Jurkat, Clone E6-1 (cell line): Measurements from ENCODE around the gene ZNF831.

Source experiments
- DNase-seq: peaks from one replicate; pipeline ENCODE4 v3.0.0-alpha.2; 2011; ENCODE audit warnings: low read depth, low spot score
- H3K4me3 ChIP-seq: 2 replicates; pipeline ENCODE4 v1.5.1; 2011; ENCODE audit warnings: mild to moderate bottlenecking, low read length, control low read depth, moderate library complexity

ZNF831 gene

DNA sequence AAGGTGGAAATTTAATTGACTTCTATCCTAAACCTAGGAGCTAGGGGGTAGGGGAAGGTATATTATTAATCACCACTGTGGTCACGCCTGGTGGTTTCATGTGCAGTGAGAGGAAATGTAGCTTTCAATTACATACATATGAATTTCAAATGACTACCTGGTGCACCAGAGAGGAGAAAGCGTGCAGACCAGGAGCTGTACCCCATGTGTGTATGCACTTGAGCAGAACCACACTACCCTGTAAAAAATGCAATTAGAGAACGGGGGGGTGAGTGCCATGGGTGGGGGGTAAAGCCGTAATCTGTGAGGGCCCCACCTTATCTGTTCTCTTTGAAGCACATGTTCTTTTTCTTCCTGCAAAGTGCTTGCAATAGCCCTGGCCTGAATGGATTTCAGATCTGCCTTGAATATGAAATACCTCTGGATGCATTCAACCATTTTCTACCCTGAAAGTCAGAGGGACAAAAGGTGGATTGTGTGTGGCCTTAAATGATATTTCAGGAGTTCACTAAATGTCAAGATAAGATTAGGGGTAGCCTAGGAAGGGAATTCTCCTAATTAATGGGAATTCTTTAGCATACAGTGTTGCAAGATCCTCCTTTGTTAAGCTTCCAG lies 105.9 kb downstream of the ZNF831 start:
- no peak for DNase-seq
- no peak overlapping the region for H3K4me3 ChIP-seq

DNA sequence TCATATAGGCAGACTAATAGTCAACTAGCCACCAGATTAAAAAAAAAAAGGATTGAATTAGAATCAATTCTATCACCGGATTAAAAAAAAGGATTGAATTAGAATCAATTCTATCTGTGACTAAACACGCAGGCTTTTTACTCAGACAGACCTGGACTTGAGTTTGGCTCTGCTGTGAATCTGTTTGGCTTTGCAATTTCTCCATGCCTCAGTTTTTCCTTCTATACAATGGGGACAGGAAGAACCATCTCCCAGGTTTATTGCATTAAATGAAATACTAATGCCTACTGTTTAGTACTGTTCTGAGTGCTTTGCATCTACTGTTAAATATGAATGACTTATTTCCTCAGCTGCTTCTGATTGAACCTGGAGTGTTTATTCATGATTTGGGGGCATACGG lies 106.8 kb downstream of the ZNF831 start:
- DNase-seq = no peak
- no peak overlapping the region for H3K4me3 ChIP-seq

DNA sequence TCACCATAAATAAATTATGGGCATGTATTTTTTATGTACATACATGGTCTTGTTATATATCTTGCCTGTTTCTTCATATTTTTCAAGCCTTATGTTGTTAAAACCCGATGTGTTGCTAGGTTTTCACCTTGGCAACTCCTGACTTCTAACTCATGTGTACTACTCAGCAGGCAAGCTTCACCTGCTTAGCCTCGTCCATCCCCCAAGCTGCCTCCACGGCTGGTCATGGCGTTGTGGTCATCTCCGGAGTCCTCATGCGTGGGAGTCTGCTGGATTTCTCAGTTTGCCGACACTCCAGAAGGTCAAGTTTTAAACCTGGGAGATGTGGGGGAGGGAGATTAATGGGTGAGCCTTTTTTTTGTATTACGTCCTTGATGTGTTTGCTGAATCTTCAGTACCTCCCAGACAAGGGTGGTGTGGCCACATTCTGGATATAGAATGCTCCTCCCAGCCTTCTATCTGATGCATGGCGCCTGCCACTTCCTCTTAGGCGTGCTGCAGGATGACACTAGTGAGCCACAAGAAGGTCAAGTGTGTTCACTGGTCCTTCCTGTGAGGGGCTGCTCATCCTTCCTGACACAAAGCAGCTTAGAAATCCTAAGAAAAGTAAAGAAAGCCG lies 110.2 kb downstream of the ZNF831 start:
- no peak for DNase-seq
- H3K4me3 ChIP-seq = no peak overlapping the region

DNA sequence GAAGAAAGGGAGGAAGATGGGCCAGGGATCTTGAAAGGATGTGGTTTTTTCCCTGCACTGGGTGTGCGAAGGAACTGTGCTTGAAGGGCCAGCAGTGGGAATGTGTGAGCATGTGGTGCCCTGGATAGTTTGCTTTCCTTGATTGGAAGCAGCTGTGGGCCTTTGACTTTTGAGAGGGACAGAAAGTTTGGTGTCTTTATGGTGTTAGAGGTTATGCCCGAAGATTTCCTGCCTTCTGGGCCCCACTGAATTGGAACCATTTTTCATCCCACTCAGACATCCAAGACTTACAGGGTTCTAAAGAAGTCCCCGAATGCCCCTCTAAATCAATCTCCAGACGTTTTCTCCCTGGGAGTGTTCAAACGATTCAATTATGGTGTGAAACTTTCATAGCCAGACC lies 113.3 kb downstream of the ZNF831 start:
- H3K4me3 ChIP-seq = no peak overlapping the region
- DNase-seq = no peak

DNA sequence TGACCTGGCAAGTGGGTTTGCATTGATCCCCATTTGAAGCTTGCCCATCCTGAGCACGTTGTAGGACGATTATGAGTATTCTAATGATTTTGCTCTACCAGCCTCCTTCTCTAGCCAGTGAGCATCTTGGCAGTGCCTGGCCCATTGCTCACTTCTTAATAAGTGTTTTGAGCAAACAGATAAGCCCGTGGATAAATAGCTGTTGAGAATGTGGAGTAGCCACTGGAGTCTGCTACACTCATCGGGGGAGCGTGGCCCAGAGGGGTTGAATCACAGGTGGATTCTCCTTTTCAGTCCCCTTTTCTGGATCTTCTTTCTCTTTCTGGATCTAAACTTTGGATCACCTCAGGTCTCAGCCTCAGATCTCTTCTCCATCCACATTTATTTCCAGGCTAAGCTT lies 120.8 kb downstream of the ZNF831 start:
- no peak overlapping the region for H3K4me3 ChIP-seq
- no peak for DNase-seq

DNA sequence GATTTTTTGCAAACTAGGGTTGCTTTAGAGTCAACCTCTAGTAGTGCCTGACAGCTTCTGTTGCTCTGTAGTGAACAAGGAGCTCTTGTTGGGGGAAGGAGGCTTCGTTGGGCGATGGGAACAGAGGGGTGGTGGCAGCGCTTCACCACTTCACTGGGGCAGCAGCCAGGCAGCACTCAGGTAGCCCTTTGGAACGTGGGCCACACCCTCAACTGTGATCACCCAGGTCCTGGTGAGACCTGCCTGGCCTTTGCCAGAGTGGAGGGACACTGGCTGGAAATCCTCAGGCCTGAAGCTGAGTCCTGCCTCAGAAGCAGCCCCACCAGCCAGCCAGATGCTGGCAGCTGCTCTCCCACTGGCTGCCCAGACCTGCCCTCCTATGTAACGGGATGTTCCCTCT lies 126.4 kb downstream of the ZNF831 start:
- H3K4me3 ChIP-seq = no peak overlapping the region
- no peak for DNase-seq

DNA sequence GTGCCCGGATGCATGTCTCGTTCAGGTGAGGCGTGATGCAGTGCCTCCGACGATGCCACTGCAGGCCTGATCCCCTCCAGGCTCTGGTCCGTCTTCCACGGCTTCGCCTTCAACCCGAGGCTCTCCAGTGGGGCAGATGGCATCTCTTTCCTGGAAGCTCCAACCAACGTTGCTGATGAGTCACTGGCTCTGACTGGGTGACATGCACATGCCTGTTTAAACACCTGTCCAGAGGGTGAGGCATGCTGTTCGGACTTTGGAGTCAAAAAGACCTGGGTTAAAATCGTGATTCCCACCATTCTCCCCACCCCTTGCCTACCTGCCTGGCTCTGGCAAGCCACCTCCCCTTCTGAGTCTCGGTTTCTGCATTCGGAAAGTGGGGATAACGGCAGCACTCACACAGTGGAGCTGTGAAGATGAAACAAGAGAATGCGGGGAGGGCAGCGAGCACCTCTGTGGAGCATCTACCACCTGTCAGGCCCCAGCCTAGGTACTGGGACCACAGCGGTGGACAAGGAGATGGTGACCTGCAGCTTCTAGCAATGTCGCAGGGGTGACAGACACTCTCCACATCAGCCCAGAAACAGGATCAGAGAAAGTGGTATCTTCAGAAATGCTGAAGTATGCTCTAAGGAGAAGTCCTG lies 128.2 kb downstream of the ZNF831 start:
- no peak for DNase-seq
- H3K4me3 ChIP-seq = no peak overlapping the region

DNA sequence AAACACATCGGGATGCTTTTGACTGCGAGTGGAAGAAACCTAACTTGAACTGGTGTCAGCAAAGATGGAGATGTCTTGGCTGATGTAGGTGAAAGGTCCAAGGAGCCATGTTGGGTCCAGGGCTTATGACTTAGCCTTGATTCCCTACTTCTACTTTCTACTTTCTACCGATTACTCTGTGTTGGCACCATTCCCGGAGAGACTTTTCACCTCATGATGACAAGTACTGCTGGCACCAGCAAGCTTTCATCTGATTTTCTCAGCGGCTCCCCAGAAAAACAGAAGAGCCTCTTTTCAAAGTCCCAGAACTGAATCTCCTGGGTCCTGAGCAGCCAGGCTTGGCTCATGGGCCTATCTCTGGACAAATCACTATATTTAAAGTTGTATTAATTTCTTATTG lies 131.9 kb downstream of the ZNF831 start:
- DNase-seq = no peak
- H3K4me3 ChIP-seq = no peak overlapping the region

DNA sequence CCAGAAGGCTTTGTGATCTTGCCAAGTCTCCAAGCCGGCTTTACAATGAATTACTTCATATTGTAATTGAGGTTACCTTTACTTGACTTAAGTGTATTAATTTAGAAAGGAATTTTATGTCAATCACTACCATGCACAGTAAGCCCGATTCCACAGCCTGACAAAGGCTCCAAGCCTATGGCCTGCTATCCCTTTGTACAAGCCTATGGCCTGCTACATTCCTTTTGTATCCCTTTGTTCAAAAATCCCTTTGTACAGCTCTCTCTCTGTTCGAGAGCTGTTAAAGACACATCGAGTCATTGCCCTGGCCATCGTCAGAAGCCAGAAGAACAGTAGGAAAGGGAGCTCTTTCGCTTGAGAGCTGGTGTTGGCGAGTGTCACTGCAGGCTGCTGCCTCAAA lies 134.1 kb downstream of the ZNF831 start:
- H3K4me3 ChIP-seq = no peak overlapping the region
- no peak for DNase-seq

DNA sequence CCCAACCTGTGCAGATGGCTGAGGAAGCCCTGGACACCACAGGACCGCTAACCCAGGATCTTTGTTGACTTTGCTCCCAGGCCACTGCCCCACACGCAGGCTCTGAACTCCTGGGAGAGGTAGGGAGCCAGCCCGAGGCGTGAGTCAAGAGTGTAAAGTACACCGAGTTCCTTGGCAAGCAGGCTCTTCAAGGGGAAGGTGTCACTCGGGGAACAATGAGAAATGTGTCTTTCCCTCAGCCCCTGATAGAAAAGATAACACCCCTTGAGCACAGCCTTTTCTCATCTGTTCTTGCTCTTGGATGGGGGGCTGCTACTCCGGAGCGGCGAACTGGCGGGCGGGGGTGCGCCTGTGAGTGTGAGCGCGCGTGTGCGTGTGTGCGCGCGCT lies 136.3 kb downstream of the ZNF831 start:
- no peak for DNase-seq
- H3K4me3 ChIP-seq = no peak overlapping the region

DNA sequence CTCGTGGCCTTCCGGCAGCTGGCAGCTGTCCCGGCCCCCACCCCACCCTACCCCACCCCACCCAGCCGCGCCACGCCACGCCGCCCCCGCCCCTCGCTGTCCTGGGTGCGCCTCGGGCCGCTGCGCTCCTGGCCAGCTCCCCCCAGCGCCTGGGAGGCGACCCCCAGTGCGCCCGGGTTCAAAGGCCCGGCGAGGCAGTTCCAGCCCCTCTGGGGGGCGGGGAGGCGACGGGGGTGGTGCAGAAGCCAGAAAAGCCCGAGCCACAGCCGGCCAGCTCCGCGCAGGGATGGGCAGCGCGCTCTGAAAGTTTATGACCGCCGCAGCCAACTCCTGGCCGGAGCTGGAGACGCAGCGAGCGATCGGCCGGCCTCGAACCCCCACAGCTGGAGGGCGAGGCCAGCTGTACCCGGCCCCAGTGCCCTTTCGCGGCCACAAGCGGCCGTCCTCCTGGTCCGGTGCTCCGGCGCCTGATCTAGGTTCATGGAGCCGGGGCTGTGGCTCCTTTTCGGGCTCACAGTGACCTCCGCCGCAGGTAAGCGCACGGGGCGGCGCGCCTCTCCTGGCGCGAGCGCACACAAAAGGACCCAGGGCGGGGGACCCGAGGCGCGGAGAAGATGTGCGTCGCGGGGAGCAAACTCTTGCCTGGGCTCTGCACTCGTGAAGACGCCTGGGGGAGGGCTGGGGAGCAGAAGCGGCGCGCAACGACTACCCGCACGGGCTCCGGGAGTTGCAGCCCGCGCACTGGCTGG lies 136.9 kb downstream of the ZNF831 start, which contains the start of gene EDN3:
Gene EDN3 (plus strand): TSS at position 279 of the 749 bp plus-strand sequence. CDS start 202 bp downstream, at position 481.
- no peak for DNase-seq
- H3K4me3 ChIP-seq = no peak within 1 kb of the TSS

DNA sequence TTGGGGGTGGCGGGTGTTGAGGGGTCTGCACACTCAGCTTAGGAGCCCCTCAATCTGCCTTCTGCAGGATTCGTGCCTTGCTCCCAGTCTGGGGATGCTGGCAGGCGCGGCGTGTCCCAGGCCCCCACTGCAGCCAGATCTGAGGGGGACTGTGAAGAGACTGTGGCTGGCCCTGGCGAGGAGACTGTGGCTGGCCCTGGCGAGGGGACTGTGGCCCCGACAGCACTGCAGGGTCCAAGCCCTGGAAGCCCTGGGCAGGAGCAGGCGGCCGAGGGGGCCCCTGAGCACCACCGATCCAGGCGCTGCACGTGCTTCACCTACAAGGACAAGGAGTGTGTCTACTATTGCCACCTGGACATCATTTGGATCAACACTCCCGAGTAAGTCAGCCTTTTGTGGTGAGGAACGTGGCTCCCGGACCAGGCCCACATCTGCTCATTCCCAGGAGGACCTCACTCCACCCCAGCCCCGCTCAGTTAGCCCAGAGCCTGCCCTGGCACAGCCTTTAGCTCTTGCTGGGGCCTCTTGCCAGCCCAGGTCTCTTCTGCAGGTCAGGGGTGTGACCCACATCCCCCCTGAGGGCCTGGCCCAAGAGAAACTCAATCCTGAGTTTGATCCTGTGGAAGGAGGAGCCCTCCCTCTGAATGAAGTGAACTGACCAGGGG lies 137.9 kb downstream of the ZNF831 start:
- H3K4me3 ChIP-seq = no peak overlapping the region
- no peak for DNase-seq

DNA sequence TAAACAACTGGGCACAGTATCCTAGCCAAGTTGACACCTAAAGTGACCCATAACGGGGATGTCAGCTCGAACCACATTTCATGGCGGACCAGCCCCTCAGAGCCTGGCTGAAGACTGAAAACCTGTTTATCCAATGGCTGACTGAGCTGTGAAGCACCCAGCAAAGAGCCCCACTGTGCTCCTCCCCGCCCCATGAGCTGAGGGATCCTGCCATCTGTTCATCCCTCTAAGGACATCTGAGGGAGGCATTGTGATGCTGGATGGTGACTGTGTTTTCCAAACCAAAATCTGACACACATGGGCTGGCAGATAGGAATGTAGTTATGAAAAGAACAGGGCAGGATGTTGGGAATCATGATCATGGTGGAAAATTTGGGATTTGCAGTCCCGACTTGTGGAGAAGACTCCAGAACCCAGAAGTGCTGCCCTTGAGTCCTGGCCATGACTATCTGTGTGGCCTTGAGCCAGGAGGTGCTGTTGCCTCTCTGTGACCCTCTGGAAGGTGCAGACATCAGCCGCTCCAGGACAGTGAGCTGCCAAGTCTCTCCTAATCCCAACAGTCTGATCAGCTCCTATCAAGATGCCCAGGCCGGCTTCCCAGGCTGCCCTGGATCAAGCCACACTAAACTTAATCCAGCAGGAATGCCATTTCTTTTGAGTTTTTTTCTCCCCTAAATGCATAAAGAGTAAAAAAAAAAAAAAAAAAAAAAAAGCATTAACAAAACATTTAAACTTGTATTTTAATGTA lies 142.5 kb downstream of the ZNF831 start:
- no peak for DNase-seq
- H3K4me3 ChIP-seq = no peak overlapping the region

DNA sequence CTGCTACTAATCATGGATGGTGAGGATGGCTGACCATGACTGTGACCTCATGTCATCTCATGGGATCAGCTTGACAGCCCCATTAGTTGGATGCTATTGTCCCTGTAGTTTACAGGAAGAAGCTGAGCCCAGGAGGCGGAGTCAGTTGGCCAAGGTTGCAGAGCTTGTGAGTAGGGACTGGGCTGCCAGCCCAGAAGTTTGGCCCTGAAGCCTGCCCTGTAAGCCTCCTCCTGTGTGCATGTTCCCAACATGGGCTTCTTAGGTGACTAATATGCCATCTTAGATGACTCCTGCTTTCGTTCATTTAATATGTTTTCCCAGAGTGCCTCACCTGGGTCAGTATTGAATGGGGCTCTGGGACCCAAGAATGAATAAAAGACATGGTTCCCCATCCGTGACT lies 143.6 kb downstream of the ZNF831 start:
- no peak for DNase-seq
- no peak overlapping the region for H3K4me3 ChIP-seq
